OCI-LY1 (cell line): ENCODE measurements around the gene HNRNPA3.

ENCODE experiments used
- H2AFZ ChIP-seq: fragments of 200-600 bp; sonication (generic), shearing (Covaris generic); 2 replicates; pipeline ENCODE4 v1.6.0; 2014; ENCODE audit warnings: antibody characterized with exemption, mild to moderate bottlenecking, low read length
- H3F3A ChIP-seq: fragments of 200-600 bp; sonication (generic), shearing (Covaris generic); 2 replicates; pipeline ENCODE4 v1.6.0; 2014; ENCODE audit warnings: mild to moderate bottlenecking, antibody characterized with exemption, low read length, moderate library complexity; ENCODE audit not compliant: insufficient read depth
- H3K27ac ChIP-seq: fragments of 200-600 bp; sonication (generic); 2 replicates; pipeline ENCODE4 v1.5.1; 2014; ENCODE audit warnings: low read length, mixed run types, mild to moderate bottlenecking, low read depth; ENCODE audit not compliant: poor library complexity, severe bottlenecking
- H3K27me3 ChIP-seq: fragments of 200-600 bp; sonication (generic); 2 replicates; pipeline ENCODE4 v1.6.0; 2014; ENCODE audit warnings: antibody characterized with exemption, mild to moderate bottlenecking, low read length, moderate library complexity; ENCODE audit not compliant: insufficient read depth
- H3K36me3 ChIP-seq: fragments of 200-600 bp; sonication (generic); 2 replicates; pipeline ENCODE4 v1.6.1; 2014; ENCODE audit warnings: mild to moderate bottlenecking, antibody characterized with exemption, low read length, moderate library complexity, mixed read lengths; ENCODE audit not compliant: insufficient read depth
- H3K4me1 ChIP-seq: fragments of 200-600 bp; sonication (generic); 2 replicates; pipeline ENCODE4 v1.5.1; 2014; ENCODE audit warnings: mild to moderate bottlenecking, low read length, moderate library complexity; ENCODE audit not compliant: insufficient read depth, severe bottlenecking
- H3K4me2 ChIP-seq: fragments of 200-600 bp; sonication (generic), shearing (Covaris generic); 2 replicates; pipeline ENCODE4 v1.6.1; 2014; ENCODE audit warnings: low read length
- H3K4me3 ChIP-seq: fragments of 200-600 bp; sonication (generic); 2 replicates; pipeline ENCODE4 v1.5.1; 2014; ENCODE audit warnings: low read length, low read depth, mild to moderate bottlenecking, mixed read lengths; ENCODE audit not compliant: poor library complexity, severe bottlenecking
- H3K79me2 ChIP-seq: fragments of 200-600 bp; shearing (Covaris generic); 2 replicates; pipeline ENCODE4 v1.6.1; 2016; ENCODE audit warnings: mixed run types, low read length, mixed read lengths; ENCODE audit not compliant: insufficient read depth
- H3K9ac ChIP-seq: fragments of 200-600 bp; sonication (generic), shearing (Covaris generic); 2 replicates; pipeline ENCODE4 v1.6.1; 2014; ENCODE audit warnings: mild to moderate bottlenecking, low read length, mixed read lengths
- H3K9me2 ChIP-seq: fragments of 200-600 bp; sonication (generic), shearing (Covaris generic); 2 replicates; pipeline ENCODE4 v1.6.1; 2014; ENCODE audit warnings: low read depth, mild to moderate bottlenecking, low read length, mixed read lengths
- H3K9me3 ChIP-seq: fragments of 200-600 bp; shearing (Covaris generic); 2 replicates; pipeline ENCODE4 v1.6.1; 2014; ENCODE audit warnings: low read length, mixed read lengths
- H4K20me1 ChIP-seq: fragments of 200-600 bp; sonication (generic), shearing (Covaris generic); 2 replicates; pipeline ENCODE4 v1.6.0; 2016; ENCODE audit warnings: mild to moderate bottlenecking, low read length; ENCODE audit not compliant: insufficient read depth
- EZH2 ChIP-seq: fragments of 200-600 bp; sonication (generic), shearing (Covaris generic); IDR thresholded peaks from 2 replicates; pipeline ENCODE4 v1.8.0; 2017; ENCODE audit warnings: borderline replicate concordance, mixed run types, mild to moderate bottlenecking, antibody characterized with exemption, low read length, moderate library complexity, mixed read lengths
- TF ChIP-seq, protein P1 (sequence below): fragments of 200-600 bp; sonication (generic), shearing (Covaris generic); IDR thresholded peaks from 2 replicates; pipeline ENCODE4 v1.5.1; 2017; ENCODE audit warnings: mild to moderate bottlenecking, antibody characterized with exemption, low read length, moderate library complexity, mixed read lengths

Gene HNRNPA3

DNA sequence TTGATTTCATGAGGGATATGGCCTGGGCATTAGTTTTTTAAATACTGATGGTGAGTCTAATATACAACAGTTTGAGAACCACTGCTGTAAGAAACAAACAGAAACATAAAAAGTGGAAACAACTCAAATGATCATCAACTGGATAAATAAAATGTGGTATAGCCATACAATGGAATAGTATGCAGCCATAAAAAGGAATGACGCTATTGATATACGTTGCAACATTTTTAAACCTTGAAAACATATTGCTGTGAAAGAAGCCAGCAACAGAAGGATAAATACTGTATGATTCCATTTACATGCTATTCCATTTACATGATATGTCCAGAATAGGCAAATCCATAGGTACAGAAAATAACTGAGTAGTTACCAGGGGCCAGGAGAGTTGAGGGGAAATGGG lies 45.5 kb downstream of the HNRNPA3 start:
- Histone ChIP-seq H3K27me3 (no peaks in the 10 kb centered on the region), H2AFZ (no peak overlapping the region), H3K4me2 (no peak overlapping the region), H4K20me1 (no peaks in the 10 kb centered on the region; the same call in 1 of the 2 replicates), H3F3A (no peaks in the 10 kb centered on the region), H3K4me3 (no peak overlapping the region), H3K9me2 (no peaks in the 10 kb centered on the region), H3K4me1 (peaks cover 64% of the 10 kb centered on the region), H3K79me2 (peaks cover 100% of the 10 kb centered on the region), H3K9ac (no peak overlapping the region), H3K27ac (no peak overlapping the region), H3K9me3 (no peaks in the 10 kb centered on the region), H3K36me3 (peaks cover 50% of the 10 kb centered on the region)
- TF ChIP-seq EZH2, result no peak
- TF ChIP-seq, protein P1, sequence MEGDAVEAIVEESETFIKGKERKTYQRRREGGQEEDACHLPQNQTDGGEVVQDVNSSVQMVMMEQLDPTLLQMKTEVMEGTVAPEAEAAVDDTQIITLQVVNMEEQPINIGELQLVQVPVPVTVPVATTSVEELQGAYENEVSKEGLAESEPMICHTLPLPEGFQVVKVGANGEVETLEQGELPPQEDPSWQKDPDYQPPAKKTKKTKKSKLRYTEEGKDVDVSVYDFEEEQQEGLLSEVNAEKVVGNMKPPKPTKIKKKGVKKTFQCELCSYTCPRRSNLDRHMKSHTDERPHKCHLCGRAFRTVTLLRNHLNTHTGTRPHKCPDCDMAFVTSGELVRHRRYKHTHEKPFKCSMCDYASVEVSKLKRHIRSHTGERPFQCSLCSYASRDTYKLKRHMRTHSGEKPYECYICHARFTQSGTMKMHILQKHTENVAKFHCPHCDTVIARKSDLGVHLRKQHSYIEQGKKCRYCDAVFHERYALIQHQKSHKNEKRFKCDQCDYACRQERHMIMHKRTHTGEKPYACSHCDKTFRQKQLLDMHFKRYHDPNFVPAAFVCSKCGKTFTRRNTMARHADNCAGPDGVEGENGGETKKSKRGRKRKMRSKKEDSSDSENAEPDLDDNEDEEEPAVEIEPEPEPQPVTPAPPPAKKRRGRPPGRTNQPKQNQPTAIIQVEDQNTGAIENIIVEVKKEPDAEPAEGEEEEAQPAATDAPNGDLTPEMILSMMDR, result no peak

DNA sequence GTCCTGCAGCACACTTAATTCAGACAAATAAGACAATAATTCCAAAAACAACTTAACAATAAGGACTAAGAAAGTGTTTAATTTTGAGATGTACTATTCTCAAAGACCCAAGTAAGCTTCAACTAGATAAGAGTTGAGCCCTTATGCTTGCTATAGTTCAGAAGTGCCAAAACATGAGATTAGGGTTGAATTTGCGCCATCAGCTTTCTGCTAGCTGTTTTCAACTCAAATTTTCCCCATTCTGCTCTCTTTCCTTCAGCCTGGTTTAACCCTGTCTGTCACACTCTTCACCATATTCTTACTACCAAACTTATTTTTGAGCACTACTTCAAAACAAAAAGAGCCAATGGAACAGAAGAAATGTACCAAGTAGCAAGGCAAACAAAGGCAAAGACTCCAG lies 47.8 kb downstream of the HNRNPA3 start:
- Histone ChIP-seq H3K9me3 (no peaks in the 10 kb centered on the region), H3K79me2 (peaks cover 80% of the 10 kb centered on the region), H3F3A (no peaks in the 10 kb centered on the region), H3K36me3 (peaks cover 37% of the 10 kb centered on the region), H3K27me3 (no peaks in the 10 kb centered on the region), H3K9me2 (no peaks in the 10 kb centered on the region), H2AFZ (no peak overlapping the region), H3K27ac (no peak overlapping the region), H4K20me1 (no peaks in the 10 kb centered on the region; the same call in 1 of the 2 replicates), H3K4me1 (peaks cover 49% of the 10 kb centered on the region), H3K4me2 (peak overlapping the region; percentile 33; the same call in 1 of the 2 replicates), H3K9ac (no peak overlapping the region), H3K4me3 (no peak overlapping the region)
- no peak for TF ChIP-seq EZH2
- TF ChIP-seq, protein P1, result no peak

DNA sequence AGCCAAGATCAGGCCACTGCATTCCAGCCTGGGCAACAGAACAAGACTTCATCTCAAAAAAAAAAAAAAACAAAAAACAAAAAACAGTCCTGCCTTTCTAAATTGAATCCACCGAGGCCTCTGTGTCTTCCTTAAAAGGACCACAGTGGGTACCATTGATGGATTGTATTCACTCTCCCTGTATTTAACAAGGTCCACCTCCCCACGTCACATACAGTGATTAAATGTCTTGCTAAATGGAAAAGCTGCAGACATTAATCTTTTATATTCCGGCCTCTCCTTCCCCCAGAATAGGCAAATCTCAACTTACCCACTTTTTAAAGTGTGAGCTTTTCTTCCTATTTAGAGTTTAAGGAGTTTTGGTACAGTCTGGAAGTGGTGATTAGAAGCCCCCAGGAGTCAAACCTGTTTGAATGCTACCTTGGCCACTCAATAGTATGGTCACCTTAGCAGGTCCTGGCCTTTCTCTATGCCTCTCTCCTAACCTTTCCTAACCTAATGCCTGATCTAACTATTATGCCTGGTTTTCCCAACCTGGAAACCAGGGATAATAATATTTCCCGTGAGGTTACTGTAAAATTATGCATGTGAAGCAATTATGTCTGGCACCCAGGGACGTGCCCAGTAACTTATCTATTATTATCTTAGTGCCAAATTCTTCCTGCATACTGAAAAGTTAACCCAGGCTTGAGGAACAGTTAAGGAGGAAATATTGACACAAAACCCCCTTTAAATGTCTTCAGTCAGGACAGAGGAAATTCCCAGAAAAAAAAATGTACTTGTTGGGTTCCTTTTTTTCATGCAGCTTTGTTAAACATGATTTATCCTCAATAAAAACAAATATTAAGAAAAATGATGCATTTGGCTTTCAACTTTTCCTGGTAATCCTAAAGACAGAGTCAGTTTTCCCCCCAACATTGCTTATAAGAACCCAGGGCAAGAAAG lies 48.8 kb downstream of the HNRNPA3 start:
- Histone ChIP-seq H2AFZ (no peak overlapping the region), H4K20me1 (no peaks in the 10 kb centered on the region; the same call in 1 of the 2 replicates), H3F3A (no peaks in the 10 kb centered on the region), H3K4me1 (peaks cover 54% of the 10 kb centered on the region), H3K4me3 (peak overlapping the region; percentile 83), H3K9me2 (no peaks in the 10 kb centered on the region), H3K9ac (peak overlapping the region; percentile 98), H3K79me2 (peaks cover 70% of the 10 kb centered on the region), H3K4me2 (peak overlapping the region; percentile 90), H3K36me3 (peaks cover 37% of the 10 kb centered on the region), H3K27me3 (no peaks in the 10 kb centered on the region), H3K27ac (peak overlapping the region; percentile 96), H3K9me3 (no peaks in the 10 kb centered on the region)
- TF ChIP-seq, protein P1, result no peak
- TF ChIP-seq EZH2, result no peak
